Measurements from ENCODE around the gene USPL1.

DNA sequence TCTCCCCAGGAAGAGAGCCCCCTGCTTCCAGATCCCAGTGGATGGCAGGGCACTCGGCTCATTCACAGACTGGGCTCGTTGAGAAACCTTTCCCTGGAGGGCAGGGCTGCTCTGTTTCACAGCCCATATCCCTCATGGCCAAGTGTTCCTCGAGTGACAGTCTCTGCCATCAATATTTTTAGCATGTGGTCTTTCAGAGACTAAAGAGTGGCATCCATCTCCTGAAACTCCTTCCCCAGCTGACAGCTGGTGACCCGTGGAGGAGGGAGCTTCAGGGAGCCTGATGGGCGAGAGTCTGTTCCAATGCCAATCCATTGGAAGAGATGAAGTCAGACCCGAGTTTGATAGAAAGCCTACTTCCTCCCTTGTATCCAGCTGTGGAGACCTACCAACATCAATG lies 86.9 kb downstream of the USPL1 start:
- no peak for TF ChIP-seq EZH2 (IDR thresholded peaks at IDR 0.05; ENCODE audit: insufficient read depth, poor library complexity, severe bottlenecking)
- no peak for TF ChIP-seq EZH2phosphoT487 (IDR thresholded peaks at IDR 0.05; ENCODE audit: insufficient read depth, low read depth)
